Measurements from ENCODE around the gene CNPY4.

The CNPY4 gene

GRCh38 chr7:100115026-100115425 lies 4.4 kb upstream of the CNPY4 start:
- Histone ChIP-seq H3K4me3 (ENCODE audit: severe bottlenecking) (no peak overlapping the region), H3K36me3 (ENCODE audit: low read depth) (peaks cover 41% of the 10 kb centered on the region), H3K9me3 (ENCODE audit: severe bottlenecking) (no peaks in the 10 kb centered on the region), H3K27ac (ENCODE audit: poor library complexity, severe bottlenecking) (no peak overlapping the region), H3K4me1 (ENCODE audit: insufficient read depth, poor library complexity, severe bottlenecking) (no peaks in the 10 kb centered on the region), H3K27me3 (ENCODE audit: insufficient read depth, poor library complexity, severe bottlenecking) (no peaks in the 10 kb centered on the region)
- ATAC-seq (ENCODE audit: low read depth), result no peak
- TF ChIP-seq CTCF (IDR thresholded peaks at IDR 0.05; ENCODE audit: poor library complexity, severe bottlenecking), result no peak
- no peak for DNase-seq (ENCODE audit: low spot score)

GRCh38 chr7:100118388-100119071 lies 904 bp upstream of the CNPY4 start:
- H3K27ac ChIP-seq (ENCODE audit: poor library complexity, severe bottlenecking), result peak overlapping the region; percentile 47
- no peak for TF ChIP-seq CTCF (IDR thresholded peaks at IDR 0.05; ENCODE audit: poor library complexity, severe bottlenecking)

GRCh38 chr7:100119970-100120732 lies 717 bp downstream of the CNPY4 start:
- no peak for TF ChIP-seq CTCF (IDR thresholded peaks at IDR 0.05; ENCODE audit: poor library complexity, severe bottlenecking)
- Histone ChIP-seq H3K36me3 (ENCODE audit: low read depth) (no peaks in the 10 kb centered on the region), H3K4me3 (ENCODE audit: severe bottlenecking) (peak overlapping the region; percentile 79), H3K9me3 (ENCODE audit: severe bottlenecking) (no peaks in the 10 kb centered on the region), H3K27me3 (ENCODE audit: insufficient read depth, poor library complexity, severe bottlenecking) (no peaks in the 10 kb centered on the region), H3K4me1 (ENCODE audit: insufficient read depth, poor library complexity, severe bottlenecking) (no peaks in the 10 kb centered on the region), H3K27ac (ENCODE audit: poor library complexity, severe bottlenecking) (peak overlapping the region; percentile 47)
- ATAC-seq (ENCODE audit: low read depth), result peak; percentile 64
- no peak for DNase-seq (ENCODE audit: low spot score)

More at GRCh38 chr7:100118388-100119071, 904 bp upstream of the CNPY4 start:
- no peaks in the 10 kb centered on the region for H3K27me3 ChIP-seq (ENCODE audit: insufficient read depth, poor library complexity, severe bottlenecking)
- H3K4me1 ChIP-seq (ENCODE audit: insufficient read depth, poor library complexity, severe bottlenecking), result no peaks in the 10 kb centered on the region
- ATAC-seq (ENCODE audit: low read depth) (no peak), DNase-seq (ENCODE audit: low spot score) (no peak)
- peaks cover 8% of the 10 kb centered on the region for H3K36me3 ChIP-seq (ENCODE audit: low read depth)
- H3K4me3 ChIP-seq (ENCODE audit: severe bottlenecking), result peak overlapping the region; percentile 79
- H3K9me3 ChIP-seq (ENCODE audit: severe bottlenecking), result no peaks in the 10 kb centered on the region

GRCh38 chr7:100120733-100121036 lies 1.3 kb downstream of the CNPY4 start:
- Histone ChIP-seq H3K4me1 (ENCODE audit: insufficient read depth, poor library complexity, severe bottlenecking) (peaks cover 3% of the 10 kb centered on the region), H3K36me3 (ENCODE audit: low read depth) (no peaks in the 10 kb centered on the region), H3K27ac (ENCODE audit: poor library complexity, severe bottlenecking) (no peak overlapping the region), H3K4me3 (ENCODE audit: severe bottlenecking) (no peak overlapping the region), H3K27me3 (ENCODE audit: insufficient read depth, poor library complexity, severe bottlenecking) (no peaks in the 10 kb centered on the region), H3K9me3 (ENCODE audit: severe bottlenecking) (no peaks in the 10 kb centered on the region)
- ATAC-seq (ENCODE audit: low read depth) (no peak), DNase-seq (ENCODE audit: low spot score) (no peak)
- TF ChIP-seq CTCF (IDR thresholded peaks at IDR 0.05; ENCODE audit: poor library complexity, severe bottlenecking), result no peak

GRCh38 chr7:100122067-100122466 lies 2.6 kb downstream of the CNPY4 start:
- H3K27ac ChIP-seq (ENCODE audit: poor library complexity, severe bottlenecking), result no peak overlapping the region
- no peak for TF ChIP-seq CTCF (IDR thresholded peaks at IDR 0.05; ENCODE audit: poor library complexity, severe bottlenecking)
- H3K27me3 ChIP-seq (ENCODE audit: insufficient read depth, poor library complexity, severe bottlenecking), result no peaks in the 10 kb centered on the region
- no peaks in the 10 kb centered on the region for H3K9me3 ChIP-seq (ENCODE audit: severe bottlenecking)
- H3K36me3 ChIP-seq (ENCODE audit: low read depth), result no peaks in the 10 kb centered on the region
- ATAC-seq (ENCODE audit: low read depth) (no peak), DNase-seq (ENCODE audit: low spot score) (no peak)
- no peak overlapping the region for H3K4me3 ChIP-seq (ENCODE audit: severe bottlenecking)
- peaks cover 5% of the 10 kb centered on the region for H3K4me1 ChIP-seq (ENCODE audit: insufficient read depth, poor library complexity, severe bottlenecking)

Measured in RWPE2 (cell line).